Dermis microvascular lymphatic vessel endothelial cell (primary cell): ENCODE measurements around the gene LRP10. TPM values are rescaled to one million over a fixed set of nuclear protein-coding genes. Genes with fewer than 3 reads are reported as not detected.
A peak's percentile ranks its signal among the peaks of the same experiment; 100 is the strongest.
"Not testable (repeated sequence)": the region's sequence is repeated elsewhere in the genome, so short reads cannot be mapped to it uniquely, and the experiment has no call there.

Experiments used
- DNase-seq, 2 donors: peaks; one replicate each; pipeline versions ENCODE4 v3.0.0 to v3.0.0-alpha.2; 2010; ENCODE audit warnings: low read depth in 2 of 2
- total RNA-seq: library from RNA; depleted of rRNA; stranded (reverse); fragments of >200 nt; gene quantifications from 2 replicates; pipeline ENCODE4 v1.2.1, GENCODE V29; 2014

The LRP10 gene
- 35.2 and 65.7 TPM in 2 replicates for total RNA-seq

DNA sequence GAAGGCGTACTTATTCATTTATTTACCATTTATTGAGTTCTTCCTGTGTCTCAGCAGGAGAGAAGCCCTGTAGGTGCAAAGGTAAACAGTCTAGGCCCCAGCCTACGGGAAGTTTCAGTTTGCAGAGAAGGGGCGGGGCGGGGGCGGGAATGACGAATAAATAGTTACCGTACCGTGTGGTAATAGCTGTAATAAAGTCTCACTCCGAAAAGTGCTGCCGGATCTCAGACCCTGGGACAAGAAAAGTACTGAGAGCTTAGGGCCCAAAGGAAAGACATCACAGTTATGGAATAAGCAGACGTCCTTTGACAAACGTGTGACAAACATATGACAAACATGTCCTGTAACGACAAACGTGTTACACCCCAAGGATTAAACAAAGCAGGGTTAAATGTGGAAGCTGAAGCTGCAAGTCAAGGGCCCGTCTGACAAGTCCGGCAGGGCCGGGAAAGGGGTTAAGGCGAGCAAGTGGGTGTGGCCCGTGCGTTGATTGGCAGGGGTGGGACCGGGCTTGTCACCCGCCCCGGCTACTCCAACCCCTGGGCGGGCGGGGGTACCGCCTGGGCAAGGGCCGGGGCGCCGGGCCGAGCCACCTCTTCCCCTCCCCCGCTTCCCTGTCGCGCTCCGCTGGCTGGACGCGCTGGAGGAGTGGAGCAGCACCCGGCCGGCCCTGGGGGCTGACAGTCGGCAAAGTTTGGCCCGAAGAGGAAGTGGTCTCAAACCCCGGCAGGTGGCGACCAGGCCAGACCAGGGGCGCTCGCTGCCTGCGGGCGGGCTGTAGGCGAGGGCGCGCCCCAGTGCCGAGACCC is at the start of gene LRP10:
LRP10 (plus strand) TSS at position 517 of the 809 bp plus-strand sequence. CDS start 564 bp downstream, outside the sequence.
- DNase-seq, result peak; percentile 68 to 91

- no peak for DNase-seq
Measured at GRCh38 chr14:22822016-22822570, 49.4 kb upstream of the LRP10 start.

DNA sequence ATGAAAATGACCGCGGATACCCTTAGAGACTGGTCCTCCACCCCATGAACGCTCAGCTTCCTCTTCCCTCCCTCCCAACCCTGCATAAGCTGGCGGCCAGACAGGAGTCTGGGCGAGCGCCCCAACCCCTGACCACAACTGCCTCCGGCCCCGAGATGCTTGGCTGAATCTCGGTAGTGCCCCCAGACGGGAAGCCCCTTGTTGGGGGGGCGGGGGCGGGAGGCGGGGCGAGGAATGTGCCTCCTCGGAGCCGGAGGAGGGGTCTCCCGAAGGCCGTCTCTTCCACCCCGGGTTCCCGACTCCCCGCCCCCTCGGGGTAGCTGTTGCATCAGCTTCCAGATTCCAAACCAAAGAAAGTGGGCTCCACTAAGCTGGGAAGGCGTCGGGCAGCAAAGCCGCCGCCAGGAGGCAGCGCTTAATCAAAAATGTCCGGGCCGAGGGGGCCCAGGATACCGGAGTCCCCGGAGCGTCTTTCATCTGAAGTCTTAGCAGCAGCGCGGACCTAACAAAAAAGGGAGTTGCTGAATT is 48.9 kb upstream of the LRP10 start:
- DNase-seq, result peak in 1 of 2 donors; percentile 79

- DNase-seq, result peak in 1 of 2 donors; percentile 93
Measured at GRCh38 chr14:22824711-22825359, 46.7 kb upstream of the LRP10 start.

GRCh38 chr14:22829076-22829660 is 42.4 kb upstream of the LRP10 start:
- DNase-seq, result not testable (repeated sequence)

GRCh38 chr14:22829661-22830442 is 41.7 kb upstream of the LRP10 start, which contains the start of gene MRPL52:
Gene MRPL52, plus strand, starts transcription at chr14:22829887. Its CDS starts 26 bp downstream, at chr14:22829913.
- peak; percentile 80 to 89 for DNase-seq

GRCh38 chr14:22830443-22831010 is 41.0 kb upstream of the LRP10 start:
- DNase-seq, result no peak

GRCh38 chr14:22835505-22835904 is 36.0 kb upstream of the LRP10 start:
- DNase-seq, result no peak

DNA sequence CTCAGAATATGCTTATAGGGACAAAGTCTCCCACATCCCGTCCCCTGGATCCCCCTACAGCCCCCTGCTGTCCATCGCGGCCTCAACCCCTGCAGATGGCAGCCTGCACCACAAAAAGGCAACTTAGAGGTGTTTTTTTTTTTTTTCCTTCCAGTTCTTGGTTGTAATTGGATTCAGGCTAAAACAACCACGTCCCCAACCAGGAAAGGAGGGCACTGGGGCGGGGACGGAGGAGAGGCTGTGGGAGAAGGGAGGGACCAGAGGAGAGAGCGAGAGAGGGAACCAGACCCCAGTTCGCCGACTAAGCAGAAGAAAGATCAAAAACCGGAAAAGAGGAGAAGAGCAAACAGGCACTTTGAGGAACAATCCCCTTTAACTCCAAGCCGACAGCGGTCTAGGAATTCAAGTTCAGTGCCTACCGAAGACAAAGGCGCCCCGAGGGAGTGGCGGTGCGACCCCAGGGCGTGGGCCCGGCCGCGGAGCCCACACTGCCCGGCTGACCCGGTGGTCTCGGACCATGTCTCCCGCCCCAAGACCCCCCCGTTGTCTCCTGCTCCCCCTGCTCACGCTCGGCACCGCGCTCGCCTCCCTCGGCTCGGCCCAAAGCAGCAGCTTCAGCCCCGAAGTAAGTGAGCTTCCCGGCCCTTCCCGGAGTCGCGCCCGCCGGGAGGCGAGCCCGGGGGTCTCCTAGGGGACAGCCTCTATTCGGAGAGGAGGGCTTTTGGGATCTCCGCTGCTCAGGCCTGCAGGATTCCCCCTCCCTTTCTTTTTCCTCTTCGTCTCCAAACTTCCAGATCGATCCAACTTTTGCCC is 35.0 kb upstream of the LRP10 start, which contains the start of gene MMP14:
MMP14 (plus strand) TSS at position 285 of the 813 bp plus-strand sequence; CDS start at position 518, 233 bp downstream.
- DNase-seq, result peak in 1 of 2 donors; percentile 89

DNA sequence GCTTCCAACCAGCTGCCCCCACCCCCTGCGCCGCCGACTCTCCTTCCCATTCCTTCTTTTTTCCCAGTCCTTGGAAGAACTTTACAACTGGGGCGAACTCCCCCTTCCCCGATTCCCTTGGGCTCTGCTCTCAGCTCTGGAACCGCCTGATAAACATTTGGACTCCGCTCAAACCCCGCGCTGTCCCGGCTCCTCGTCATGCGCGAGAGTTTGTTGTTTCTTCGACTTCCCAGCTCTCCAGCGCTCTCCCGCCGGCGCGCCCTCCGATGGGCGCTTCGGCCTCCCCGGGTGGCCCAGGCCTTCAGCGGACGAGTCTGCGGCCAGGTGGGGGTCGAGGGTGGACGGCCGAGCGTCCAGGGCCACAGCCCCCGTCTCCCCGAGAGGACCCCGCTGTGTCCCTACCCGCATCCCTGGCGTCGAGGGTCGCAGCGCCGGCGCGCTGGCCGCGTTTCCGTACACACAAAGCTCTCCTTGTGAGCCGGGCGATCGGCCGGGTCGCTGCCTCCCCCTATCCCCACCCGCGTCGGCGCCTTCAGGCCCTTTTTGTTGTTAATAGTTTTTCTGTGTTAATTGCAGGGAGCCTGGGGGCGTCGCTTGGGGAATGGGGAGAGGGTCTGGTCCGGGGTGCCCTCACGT is 34.3 kb upstream of the LRP10 start:
- peak in 1 of 2 donors; percentile 69 for DNase-seq

DNA sequence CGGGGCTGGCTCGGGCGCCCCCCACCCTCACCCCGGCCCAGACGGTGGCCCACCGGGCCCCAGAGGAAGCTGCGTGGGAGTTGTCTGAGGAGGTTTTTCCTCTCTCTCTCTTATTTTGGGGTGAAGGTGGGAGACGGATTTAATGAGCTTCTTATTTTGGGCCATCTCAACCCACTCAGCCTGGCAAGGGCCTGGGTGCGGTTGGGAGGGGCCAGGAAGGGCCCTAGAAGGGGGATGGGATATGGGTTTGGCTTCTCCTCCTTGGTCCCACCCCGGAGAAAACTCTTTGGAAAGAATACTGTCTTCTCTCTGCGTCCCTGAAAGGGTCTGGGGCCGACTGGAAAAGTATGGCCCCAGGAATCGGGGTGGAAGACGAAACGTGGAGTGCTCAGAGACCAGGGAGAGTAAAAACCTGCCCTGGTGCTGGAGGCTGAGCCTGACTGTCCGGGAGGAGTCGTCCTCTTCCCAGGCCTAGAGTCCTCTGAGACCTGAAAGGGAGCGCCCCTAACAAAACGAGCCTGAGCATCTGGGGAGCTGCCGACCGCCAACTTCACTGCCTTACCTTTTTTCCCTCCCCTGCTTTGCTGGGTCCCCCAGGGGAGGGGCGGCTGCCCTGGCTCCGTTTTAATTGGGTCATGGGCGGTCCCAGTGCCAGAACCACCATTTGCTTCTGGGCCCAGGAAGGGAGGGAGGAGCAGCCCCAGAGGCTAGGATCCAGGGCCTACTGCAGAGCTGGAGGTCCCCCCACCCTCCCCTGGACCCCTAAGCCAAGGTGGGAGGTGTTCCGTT is 33.6 kb upstream of the LRP10 start:
- peak in 1 of 2 donors; percentile 21 for DNase-seq

DNA sequence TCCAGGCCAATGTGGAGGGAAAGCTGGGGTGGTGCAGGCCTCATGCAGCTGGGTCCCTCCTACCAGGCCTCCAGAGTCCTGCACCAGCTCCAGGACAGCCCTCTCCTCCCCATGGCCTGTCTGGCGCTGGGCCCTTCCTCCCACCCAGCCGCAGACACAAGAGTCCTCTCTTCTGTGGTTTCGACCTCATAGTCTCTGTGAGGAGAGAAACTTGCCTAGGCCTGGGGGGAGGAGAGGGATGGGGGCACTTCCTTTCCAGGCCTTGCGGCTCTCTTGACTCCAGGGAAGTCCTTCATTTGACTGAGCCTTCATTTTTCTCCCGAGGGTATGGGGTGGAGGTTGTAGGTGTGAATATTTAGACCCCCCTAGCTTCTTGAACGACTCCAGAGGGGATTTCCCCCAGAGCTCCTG is 32.9 kb upstream of the LRP10 start:
- DNase-seq, result peak in 1 of 2 donors; percentile 26

DNA sequence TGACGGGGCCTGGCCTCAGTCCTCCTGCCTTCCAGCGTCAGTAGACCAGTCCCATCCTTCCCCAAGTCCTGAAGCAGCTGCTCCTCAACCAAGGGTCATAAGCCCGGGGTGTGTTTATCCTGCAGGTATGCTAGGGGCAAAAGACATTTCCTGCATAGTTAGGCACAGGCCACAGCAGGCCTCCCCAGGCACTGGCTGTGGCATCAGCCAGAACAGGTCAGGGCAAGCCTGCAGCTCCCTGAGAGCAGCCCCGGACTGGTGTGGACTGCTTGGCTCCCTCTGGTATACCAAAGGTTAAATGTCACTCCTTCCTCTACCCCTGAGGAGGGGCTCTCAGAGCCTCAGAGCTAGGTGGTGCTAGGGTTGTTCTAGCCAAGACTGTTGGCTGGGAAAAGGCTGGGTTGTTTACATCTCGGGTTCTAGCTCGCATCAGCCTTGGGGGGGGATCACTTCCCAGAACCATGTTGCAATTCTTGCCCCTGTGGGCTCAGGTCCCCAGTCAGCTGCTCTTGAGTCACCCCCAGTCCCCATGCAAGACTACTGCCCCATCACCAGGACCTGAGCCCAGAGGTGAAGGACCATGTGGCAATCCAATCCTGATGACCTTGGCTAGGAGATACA is 32.3 kb upstream of the LRP10 start:
- no peak for DNase-seq

GRCh38 chr14:22841311-22841710 is 30.2 kb upstream of the LRP10 start:
- DNase-seq, result no peak

DNA sequence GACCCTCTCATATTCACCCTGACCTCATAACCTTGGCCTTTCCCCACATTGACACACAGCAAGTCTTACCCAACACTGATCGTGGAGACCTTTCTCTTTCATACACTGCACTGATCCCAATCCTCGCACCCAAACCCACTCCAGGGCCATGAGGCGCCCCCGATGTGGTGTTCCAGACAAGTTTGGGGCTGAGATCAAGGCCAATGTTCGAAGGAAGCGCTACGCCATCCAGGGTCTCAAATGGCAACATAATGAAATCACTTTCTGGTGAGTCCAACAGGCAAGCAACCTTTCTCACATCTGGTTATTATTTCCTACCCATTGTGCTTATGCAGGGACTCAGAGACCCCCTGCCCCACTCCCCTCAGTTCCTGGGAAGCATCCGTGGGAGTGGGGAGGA is 29.8 kb upstream of the LRP10 start:
- DNase-seq, result no peak

GRCh38 chr14:22842211-22843122 is 29.1 kb upstream of the LRP10 start:
- DNase-seq, result no peak
